Glutamatergic neuron (in vitro differentiated cells): Measurements from ENCODE around the gene CCDC85C. TPM values are rescaled to one million over a fixed set of nuclear protein-coding genes. Genes with fewer than 3 reads are reported as not detected.
"Not testable (repeated sequence)": the region's sequence is repeated elsewhere in the genome, so short reads cannot be mapped to it uniquely, and the experiment has no call there.

Experiments
- DNase-seq: peaks from one replicate; pipeline ENCODE4 v3.0.0; 2022
- H3K27ac Mint-ChIP-seq: one replicate; pipeline ENCODE4 v1.8.0; 2020; ENCODE audit warnings: mild to moderate bottlenecking, mixed read lengths, inconsistent platforms; ENCODE audit not compliant: unreplicated experiment
- H3K27me3 Mint-ChIP-seq: one replicate; pipeline ENCODE4 v1.8.0; 2020; ENCODE audit warnings: mild to moderate bottlenecking, moderate library complexity, mixed read lengths, inconsistent platforms; ENCODE audit not compliant: unreplicated experiment
- H3K36me3 Mint-ChIP-seq: one replicate; pipeline ENCODE4 v1.8.0; 2020; ENCODE audit warnings: mild to moderate bottlenecking, mixed read lengths, inconsistent platforms; ENCODE audit not compliant: unreplicated experiment
- H3K4me1 Mint-ChIP-seq: one replicate; pipeline ENCODE4 v1.8.0; 2020; ENCODE audit warnings: mild to moderate bottlenecking, low read depth, mixed read lengths, inconsistent platforms; ENCODE audit not compliant: unreplicated experiment
- H3K4me3 Mint-ChIP-seq: one replicate; pipeline ENCODE4 v1.8.0; 2020; ENCODE audit warnings: mild to moderate bottlenecking, mixed read lengths, inconsistent platforms; ENCODE audit not compliant: unreplicated experiment
- H3K9me3 Mint-ChIP-seq: one replicate; pipeline ENCODE4 v1.8.0; 2020; ENCODE audit warnings: mild to moderate bottlenecking, moderate library complexity, mixed read lengths, inconsistent platforms; ENCODE audit not compliant: unreplicated experiment
- CTCF ChIP-seq: fragments of 200-600 bp; sonication (generic); IDR thresholded peaks from one replicate; pipeline ENCODE4 v1.5.0; 2021; ENCODE audit not compliant: partially characterized antibody, unreplicated experiment
- total RNA-seq: library from RNA; stranded (reverse); fragmentation: NEBNext Ultra II Directional; extraction: Animal tissue kit (Norgen Biotek cat#: 25700); gene quantifications from one replicate; pipeline ENCODE4 v1.2.1, GENCODE V29; 2021; ENCODE audit not compliant: unreplicated experiment

Gene CCDC85C
- total RNA-seq, 1 donor from 2014 or later, result 32.3 TPM

DNA sequence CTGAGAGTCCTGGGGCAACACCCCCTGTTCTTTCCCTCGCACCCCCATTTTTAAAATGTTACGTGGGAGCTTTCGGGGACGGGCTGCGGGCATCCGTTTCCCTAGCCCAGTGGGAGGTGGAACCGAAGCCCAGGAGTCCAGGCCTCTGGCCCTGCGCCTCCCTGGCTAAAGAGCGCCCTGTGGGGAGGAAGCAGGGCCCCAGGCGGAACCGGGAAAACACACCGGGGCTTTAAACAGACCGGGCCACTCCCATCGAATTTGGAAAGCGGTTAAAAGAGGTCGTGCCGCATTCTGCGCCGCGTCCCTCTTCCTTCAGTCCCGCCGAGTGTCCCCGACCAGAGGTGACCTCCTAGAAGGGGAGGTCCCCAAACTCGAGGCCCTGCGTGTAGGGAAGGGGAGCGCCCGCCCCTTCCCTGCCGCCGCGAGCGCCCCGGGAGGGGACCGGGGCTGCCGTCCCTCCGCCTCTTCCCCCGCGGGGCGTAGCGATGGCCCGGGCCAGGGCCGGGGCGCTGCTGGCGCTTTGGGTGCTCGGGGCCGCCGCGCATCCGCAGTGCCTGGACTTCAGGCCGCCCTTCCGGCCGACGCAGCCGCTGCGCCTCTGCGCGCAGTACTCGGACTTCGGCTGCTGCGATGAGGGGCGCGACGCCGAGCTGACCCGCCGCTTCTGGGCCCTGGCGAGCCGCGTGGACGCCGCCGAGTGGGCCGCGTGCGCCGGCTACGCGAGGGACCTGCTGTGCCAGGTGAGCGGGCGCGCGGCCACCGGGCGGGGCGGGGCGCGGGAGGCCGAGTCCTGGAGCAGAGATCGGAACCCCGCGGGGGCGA is 40.9 kb upstream of the CCDC85C start, which contains the start of gene HHIPL1:
Gene HHIPL1, plus strand, starts transcription at position 407 of the 822 bp plus-strand sequence. Its CDS starts 79 bp downstream, at position 486.
- H3K4me3 Mint-ChIP-seq, result peak within 1 kb of the TSS; percentile 78
- H3K27ac Mint-ChIP-seq, result no peak within 1 kb of the TSS
- peaks cover 2% of the 10 kb centered on the region for H3K9me3 Mint-ChIP-seq
- no peaks in the 10 kb centered on the region for H3K36me3 Mint-ChIP-seq
- H3K27me3 Mint-ChIP-seq, result peaks cover 18% of the 10 kb centered on the region
- no peak for TF ChIP-seq CTCF
- peak; percentile 53 for DNase-seq
- no peaks in the 10 kb centered on the region for H3K4me1 Mint-ChIP-seq

GRCh38 chr14:99644035-99644587 is 40.1 kb upstream of the CCDC85C start:
- DNase-seq, result no peak
- H3K27ac Mint-ChIP-seq, result no peak overlapping the region
- H3K9me3 Mint-ChIP-seq, result peaks cover 2% of the 10 kb centered on the region
- no peaks in the 10 kb centered on the region for H3K36me3 Mint-ChIP-seq
- no peak overlapping the region for H3K4me3 Mint-ChIP-seq
- H3K4me1 Mint-ChIP-seq, result no peaks in the 10 kb centered on the region
- peaks cover 13% of the 10 kb centered on the region for H3K27me3 Mint-ChIP-seq
- TF ChIP-seq CTCF, result no peak

GRCh38 chr14:99643343-99643742 is 39.3 kb upstream of the CCDC85C start:
- Mint-ChIP-seq H3K27me3 (peaks cover 10% of the 10 kb centered on the region), H3K36me3 (no peaks in the 10 kb centered on the region), H3K27ac (no peak overlapping the region), H3K4me3 (no peak overlapping the region), H3K9me3 (peaks cover 2% of the 10 kb centered on the region), H3K4me1 (no peaks in the 10 kb centered on the region)
- DNase-seq, result no peak
- no peak for TF ChIP-seq CTCF

- not testable (repeated sequence) for DNase-seq, H3K27me3 Mint-ChIP-seq, H3K27ac Mint-ChIP-seq, H3K9me3 Mint-ChIP-seq, H3K4me3 Mint-ChIP-seq, H3K36me3 Mint-ChIP-seq, H3K4me1 Mint-ChIP-seq
Measured at GRCh38 chr14:99642771-99643170, 38.8 kb upstream of the CCDC85C start.

GRCh38 chr14:99637624-99638023 is 33.6 kb upstream of the CCDC85C start:
- H3K27ac Mint-ChIP-seq, result no peak overlapping the region
- TF ChIP-seq CTCF, result no peak
- peaks cover 2% of the 10 kb centered on the region for H3K27me3 Mint-ChIP-seq
- no peak overlapping the region for H3K4me3 Mint-ChIP-seq
- H3K36me3 Mint-ChIP-seq, result no peaks in the 10 kb centered on the region
- peaks cover 6% of the 10 kb centered on the region for H3K9me3 Mint-ChIP-seq
- DNase-seq, result no peak
- peaks cover 11% of the 10 kb centered on the region for H3K4me1 Mint-ChIP-seq
